ENCODE results near the gene CCDC27. TPM values are rescaled to one million over a fixed set of nuclear protein-coding genes. Genes with fewer than 3 reads are reported as not detected.
"Not testable (repeated sequence)": the region's sequence is repeated elsewhere in the genome, so short reads cannot be mapped to it uniquely, and the experiment has no call there.

Gene CCDC27
- total RNA-seq, 1 experiment from 2014 or later, result not detected

DNA sequence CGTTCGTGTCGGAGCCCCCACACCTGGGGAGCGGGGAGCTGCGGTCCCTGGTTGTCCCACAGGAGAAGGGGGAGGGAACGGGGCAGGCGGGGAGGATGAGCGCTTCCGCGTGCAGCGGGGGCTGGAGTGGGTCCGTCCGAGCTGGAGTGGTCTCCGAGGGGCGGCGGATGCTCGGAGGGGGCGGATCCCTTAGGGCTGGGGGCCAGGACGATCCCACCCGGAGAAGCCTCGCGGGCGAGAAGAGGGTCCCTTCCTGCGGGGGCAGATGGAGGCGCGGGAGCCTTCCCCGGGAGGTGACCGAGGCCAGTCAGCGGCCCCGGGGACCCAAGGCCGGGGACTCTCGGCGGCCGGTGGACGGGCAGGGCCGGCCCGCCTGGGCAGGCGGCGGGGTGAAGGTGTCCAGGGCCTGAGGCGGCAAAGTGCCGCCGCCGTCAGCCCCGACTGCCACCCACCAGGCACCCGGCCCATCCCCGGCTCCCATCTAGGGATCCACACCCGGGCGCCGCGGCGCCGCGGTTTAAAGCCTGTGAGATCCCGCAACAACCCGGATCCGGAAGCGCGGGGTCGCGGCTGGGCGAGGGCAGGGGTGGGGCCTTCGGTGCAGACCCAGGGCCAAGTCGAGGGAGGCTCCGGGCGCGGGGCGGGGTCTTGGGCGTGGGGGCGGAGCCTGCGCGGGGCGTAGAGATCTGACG is 5.3 kb upstream of the CCDC27 start:
- in situ Hi-C loops (cut with HindIII; ENCODE audit: low pct_unique_long_range_greater_than_20kb, low sequenced_read_pairs), result no loop called here
- peak; percentile 46 for DNase-seq (ENCODE audit: low read depth)

DNA sequence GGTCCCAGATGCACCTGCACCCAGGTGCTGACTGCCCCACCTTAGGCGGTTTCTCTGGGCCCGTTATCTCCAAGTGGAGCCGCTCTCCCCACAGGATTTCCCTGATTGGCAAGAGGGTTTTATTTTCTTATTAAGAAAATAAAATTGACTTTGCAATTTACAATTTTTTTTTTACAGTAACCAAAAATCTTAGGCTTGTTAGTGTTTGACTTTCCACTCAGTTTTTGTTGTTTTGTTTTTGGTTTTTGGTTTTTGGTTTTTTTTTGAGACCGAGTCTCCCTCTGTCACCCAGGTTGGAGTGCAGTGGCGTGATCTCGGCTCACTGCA is 4.8 kb upstream of the CCDC27 start:
- in situ Hi-C loops (cut with HindIII; ENCODE audit: low pct_unique_long_range_greater_than_20kb, low sequenced_read_pairs), result no loop called here
- no peak for DNase-seq (ENCODE audit: low read depth)

DNA sequence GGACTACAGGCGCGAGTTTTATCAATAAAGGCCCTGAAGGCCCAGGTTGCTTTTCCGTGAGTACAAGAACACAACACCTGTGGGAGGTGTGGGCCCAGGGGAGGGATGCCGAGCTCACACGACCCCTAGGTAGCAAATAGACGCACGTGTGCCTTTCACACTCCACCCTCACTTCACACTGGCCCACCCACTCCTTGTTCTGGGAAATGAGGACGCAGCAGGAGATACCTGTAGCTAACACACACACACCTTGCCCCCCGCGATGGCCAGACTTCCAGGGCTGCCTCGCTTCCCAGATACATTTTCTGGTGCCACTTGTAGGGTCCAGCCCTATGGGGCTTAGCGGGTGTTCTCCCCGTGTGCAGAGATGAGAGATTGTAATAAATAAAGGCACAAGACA is 4.3 kb upstream of the CCDC27 start:
- in situ Hi-C loops (cut with HindIII; ENCODE audit: low pct_unique_long_range_greater_than_20kb, low sequenced_read_pairs), result no loop called here
- no peak for DNase-seq (ENCODE audit: low read depth)

DNA sequence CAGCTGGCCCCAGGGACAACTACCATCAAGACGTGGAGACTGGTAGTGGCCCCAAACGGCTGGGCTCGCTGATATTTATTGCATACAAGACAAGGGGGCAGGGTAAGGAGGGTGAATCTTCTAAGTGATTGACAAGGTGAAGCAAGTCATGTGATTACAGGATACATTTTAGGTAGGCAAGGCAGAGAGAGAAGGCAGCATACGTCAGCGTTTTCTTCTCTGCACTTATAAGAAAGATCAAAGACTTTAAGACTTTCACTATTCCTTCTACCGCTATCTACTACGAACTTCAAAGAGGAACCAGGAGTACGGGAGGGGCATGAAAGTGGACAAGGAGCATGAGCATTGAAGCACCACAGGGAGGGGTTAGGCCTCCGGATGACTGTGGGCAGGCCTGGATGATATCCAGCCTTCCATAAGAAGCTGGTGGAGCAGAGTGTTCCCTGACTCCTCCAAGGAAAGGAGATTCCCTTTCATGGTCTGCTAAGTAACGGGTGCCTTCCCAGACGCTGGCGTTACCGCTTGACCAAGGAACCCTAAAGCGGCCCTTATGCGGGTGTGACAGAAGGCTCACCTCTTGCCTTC is 3.8 kb upstream of the CCDC27 start:
- DNase-seq (ENCODE audit: low read depth); in situ Hi-C loops (cut with HindIII; ENCODE audit: low pct_unique_long_range_greater_than_20kb, low sequenced_read_pairs): not testable (repeated sequence)

DNA sequence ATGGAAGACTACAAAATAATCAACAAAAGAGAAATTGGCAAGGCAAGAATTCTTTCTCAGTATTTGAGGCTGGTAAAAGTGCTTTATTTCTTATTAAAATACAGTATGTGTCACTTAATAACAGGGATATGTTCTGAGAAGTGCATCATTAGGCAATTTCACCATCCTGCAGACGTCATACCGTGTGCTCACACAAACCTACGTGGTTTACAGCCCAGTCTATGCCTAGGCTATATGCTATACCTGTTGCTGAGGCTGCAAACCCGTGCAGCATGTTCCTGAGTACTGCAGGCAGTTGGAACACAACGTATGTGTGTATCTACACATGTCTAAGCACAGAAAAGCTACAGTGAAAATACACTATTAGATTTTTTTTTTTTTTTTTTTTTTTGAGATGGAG is 2.7 kb upstream of the CCDC27 start:
- no peak for DNase-seq (ENCODE audit: low read depth)
- in situ Hi-C loops (cut with HindIII; ENCODE audit: low pct_unique_long_range_greater_than_20kb, low sequenced_read_pairs), result no loop called here

- no peak for DNase-seq (ENCODE audit: low read depth)
- in situ Hi-C loops (cut with HindIII; ENCODE audit: low pct_unique_long_range_greater_than_20kb, low sequenced_read_pairs), result no loop called here
Observed at GRCh38 chr1:3750741-3751140, 1.5 kb upstream of the CCDC27 start.

DNA sequence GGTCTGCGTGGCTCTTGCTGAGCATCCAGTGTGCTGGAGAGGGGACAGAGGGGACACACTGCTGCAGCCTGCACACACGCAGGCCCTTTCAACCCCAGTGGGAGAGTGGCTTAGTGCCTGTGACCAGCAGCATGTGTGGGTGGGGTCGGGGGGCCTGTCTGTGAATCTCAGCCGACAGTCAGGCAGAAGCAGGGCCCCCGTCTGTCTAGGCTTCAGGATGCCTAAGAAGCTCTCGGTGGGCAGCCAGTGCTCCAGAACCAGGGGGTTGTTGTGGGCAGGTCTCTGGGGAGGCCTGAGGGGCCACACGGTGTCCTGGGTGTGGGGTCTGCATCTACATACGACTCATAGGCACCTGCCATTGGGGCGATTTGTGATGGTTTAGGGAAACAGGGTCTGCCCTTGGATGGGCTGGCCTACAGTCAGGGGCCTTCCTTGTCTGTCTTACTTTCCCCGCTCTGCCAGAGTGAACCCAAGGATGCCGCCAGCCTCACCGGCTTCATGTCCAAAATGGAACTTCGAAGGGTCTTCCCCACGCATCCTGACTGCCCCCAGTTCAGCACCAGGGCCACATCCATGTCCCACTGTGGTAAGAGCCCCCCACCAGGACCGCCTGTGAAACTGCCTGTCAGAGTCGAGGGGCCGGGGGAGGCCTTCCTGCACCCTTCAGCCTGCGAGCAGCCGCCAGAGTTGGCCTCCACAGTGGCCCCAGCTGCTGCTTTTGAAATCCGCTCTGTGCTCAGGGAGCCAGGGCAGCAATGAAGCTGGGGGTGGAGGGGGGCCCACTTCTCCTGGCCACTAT is 1.6 kb downstream of the CCDC27 start:
- in situ Hi-C loops (cut with HindIII; ENCODE audit: low pct_unique_long_range_greater_than_20kb, low sequenced_read_pairs), result no loop called here
- DNase-seq (ENCODE audit: low read depth), result no peak

DNA sequence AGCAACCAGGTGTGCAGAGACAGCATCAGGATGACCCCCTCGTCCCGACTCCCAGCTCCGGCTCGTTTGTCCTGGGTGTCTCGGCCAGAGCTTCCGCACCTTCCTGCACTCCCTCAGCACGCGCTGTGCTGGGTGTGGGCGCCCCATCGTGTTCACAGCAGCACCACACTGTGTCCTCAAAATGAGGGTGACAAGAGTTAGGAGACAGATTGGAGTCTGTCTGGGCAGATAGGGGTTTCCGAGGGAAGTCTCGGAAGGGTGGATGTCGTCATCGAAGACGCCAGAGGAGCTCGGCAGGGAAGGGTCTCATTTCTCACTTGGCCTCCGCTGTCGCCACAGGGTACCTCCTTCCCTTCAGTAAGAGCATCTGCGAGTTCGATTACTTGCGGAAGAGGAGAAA is 4.1 kb downstream of the CCDC27 start:
- no peak for DNase-seq (ENCODE audit: low read depth)
- in situ Hi-C loops (cut with HindIII; ENCODE audit: low pct_unique_long_range_greater_than_20kb, low sequenced_read_pairs), result no loop called here

DNA sequence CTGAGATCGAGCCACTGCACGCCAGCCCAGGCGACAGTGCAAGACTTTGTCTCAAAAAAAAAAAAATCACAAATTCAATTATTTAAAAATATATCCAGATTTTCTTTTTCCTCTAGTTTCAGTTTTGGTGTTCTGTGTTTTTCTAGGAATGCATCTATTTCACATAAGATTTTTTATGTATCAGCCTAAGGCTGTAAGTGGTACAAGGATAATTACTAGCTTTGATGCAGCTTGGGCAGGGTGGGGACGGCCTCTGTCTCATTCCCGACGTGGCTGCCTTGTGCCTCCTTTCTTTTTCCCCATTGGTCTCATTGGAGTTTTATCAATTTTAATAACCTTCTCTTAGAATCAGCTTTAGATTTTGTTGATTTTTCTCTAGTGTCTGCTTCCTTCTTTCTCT is 6.9 kb downstream of the CCDC27 start:
- no peak for DNase-seq (ENCODE audit: low read depth)
- in situ Hi-C loops (cut with HindIII; ENCODE audit: low pct_unique_long_range_greater_than_20kb, low sequenced_read_pairs), result no loop called here

GRCh38 chr1:3759796-3760195 is 7.5 kb downstream of the CCDC27 start:
- in situ Hi-C loops (cut with HindIII; ENCODE audit: low pct_unique_long_range_greater_than_20kb, low sequenced_read_pairs), result no loop called here
- DNase-seq (ENCODE audit: low read depth), result no peak

GRCh38 chr1:3761296-3762010 is 9.2 kb downstream of the CCDC27 start:
- DNase-seq (ENCODE audit: low read depth), result no peak
- in situ Hi-C loops (cut with HindIII; ENCODE audit: low pct_unique_long_range_greater_than_20kb, low sequenced_read_pairs), result no loop called here

- no peak for DNase-seq (ENCODE audit: low read depth)
- in situ Hi-C loops (cut with HindIII; ENCODE audit: low pct_unique_long_range_greater_than_20kb, low sequenced_read_pairs), result no loop called here
Observed at GRCh38 chr1:3762151-3762872, 10.1 kb downstream of the CCDC27 start.

DNA sequence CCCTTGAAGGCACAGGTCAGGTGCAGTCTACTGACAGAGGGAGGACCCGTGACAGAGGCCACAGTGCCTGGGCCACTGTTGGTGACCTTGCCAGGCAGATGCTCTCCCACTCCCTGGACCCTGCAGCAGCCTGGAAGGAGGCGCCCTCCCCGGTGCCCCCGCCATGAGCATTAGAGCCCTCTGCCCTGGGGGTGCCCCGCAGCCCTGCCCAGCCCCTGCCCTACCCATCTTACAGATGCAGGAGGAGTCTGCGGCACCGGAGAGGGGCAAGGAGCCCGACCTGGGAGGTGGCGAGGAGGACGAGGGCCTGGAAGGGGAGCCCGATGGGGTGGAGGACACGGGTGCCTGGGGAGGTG is 10.6 kb downstream of the CCDC27 start:
- no peak for DNase-seq (ENCODE audit: low read depth)
- in situ Hi-C loops (cut with HindIII; ENCODE audit: low pct_unique_long_range_greater_than_20kb, low sequenced_read_pairs), result no loop called here

- in situ Hi-C loops (cut with HindIII; ENCODE audit: low pct_unique_long_range_greater_than_20kb, low sequenced_read_pairs), result no loop called here
- DNase-seq (ENCODE audit: low read depth), result no peak
Observed at GRCh38 chr1:3763351-3764125, 11.3 kb downstream of the CCDC27 start.

DNA sequence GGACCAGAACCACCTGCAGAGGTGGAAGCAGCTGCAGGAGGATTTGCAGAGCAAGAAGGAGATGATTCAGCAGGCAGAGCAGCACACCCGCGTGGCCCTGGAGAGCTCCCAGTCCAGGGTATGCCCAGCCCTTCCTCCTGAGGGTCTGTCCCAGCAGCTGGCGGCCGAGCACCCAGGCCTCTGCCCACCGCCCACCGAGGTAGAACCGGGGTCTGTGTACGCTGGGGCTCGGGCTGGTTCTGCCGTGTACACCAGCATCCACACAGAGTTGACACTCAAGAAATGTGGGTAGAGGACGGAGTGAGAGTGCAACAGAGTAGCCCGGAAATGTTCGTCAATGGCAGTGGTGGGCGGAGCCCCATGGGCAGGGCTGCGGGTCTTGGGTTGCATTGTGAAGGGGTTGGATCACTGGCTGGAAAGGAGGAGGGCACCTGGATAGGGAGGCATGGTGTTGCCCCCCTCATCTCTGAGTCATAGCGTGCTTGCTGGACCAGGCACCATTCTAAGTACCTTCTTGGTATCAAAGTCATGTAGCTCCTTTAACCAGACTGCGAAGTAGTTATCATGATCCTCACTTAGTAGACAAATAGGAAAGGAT is 15.2 kb downstream of the CCDC27 start:
- in situ Hi-C loops (cut with HindIII; ENCODE audit: low pct_unique_long_range_greater_than_20kb, low sequenced_read_pairs), result no loop called here
- no peak for DNase-seq (ENCODE audit: low read depth)

GRCh38 chr1:3768811-3769390 is 16.7 kb downstream of the CCDC27 start:
- no peak for DNase-seq (ENCODE audit: low read depth)
- in situ Hi-C loops (cut with HindIII; ENCODE audit: low pct_unique_long_range_greater_than_20kb, low sequenced_read_pairs), result no loop called here

GRCh38 chr1:3770047-3770765 is 18.0 kb downstream of the CCDC27 start:
- DNase-seq (ENCODE audit: low read depth), result no peak
- in situ Hi-C loops (cut with HindIII; ENCODE audit: low pct_unique_long_range_greater_than_20kb, low sequenced_read_pairs), result no loop called here

Measured in Caki2 (cell line).